HG03064 (cell line): ENCODE results near the gene BCL10.
"Not testable (repeated sequence)": the region's sequence is repeated elsewhere in the genome, so short reads cannot be mapped to it uniquely, and the experiment has no call there.

Source experiments
- ATAC-seq: cut with Tn5 transposase; IDR thresholded peaks from one replicate; pipeline ENCODE4 v1.9.1; 2021; ENCODE audit warnings: low read depth; ENCODE audit not compliant: unreplicated experiment

The BCL10 gene

DNA sequence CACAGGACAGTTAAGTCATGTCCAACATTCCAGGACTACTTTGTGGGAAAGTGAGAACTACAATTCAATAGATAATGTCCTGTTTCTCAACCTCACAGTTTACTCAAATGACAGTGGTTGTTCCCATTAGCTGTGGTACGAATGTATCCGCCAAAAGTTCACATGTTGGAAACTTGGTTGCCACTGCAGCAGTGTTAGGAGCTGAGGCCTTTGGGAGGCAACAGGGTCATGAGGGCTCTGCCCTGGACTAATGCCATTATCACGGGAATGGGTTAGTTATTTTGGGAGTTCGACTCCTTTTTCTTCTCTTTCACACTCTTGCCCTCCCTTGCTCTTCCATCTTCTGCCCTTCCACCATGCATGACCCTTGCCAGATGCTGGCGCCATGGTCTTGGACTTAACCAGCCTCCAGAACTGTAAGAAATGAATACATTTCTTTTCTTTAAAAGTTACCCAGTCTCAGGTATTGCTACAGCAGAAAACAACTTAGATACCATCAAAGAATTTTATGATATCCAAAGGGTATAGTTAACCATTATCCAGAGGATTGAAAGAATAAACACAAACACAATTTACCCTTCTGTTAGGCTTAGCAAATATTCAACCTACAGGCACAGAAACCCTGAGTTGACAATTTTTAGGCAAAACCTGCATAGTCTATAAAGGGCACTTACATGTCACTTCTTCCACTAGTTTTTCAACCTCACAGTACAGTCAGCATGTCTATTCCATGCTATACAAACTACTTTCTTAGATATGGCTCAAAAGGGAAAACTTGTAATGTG is 7.4 kb downstream of the BCL10 start:
- no peak for ATAC-seq

DNA sequence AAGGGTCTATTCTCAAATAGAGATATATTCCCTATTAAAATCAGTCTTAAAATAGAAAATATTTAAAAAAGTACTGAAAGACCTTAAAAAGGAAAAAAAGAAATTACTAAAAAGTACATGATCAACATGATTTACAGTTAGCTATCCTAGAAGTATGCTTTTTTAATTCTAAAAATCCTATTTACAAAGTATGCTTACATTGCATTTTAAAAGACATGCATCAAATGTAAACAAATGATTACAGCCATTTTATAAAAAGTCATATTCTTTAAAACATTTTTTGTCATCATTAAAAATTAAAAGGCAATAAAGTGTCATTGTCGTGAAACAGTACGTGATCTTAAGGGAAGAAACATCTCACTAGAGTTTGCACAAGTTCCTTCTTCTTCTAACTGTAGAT is 9.1 kb downstream of the BCL10 start:
- no peak for ATAC-seq

DNA sequence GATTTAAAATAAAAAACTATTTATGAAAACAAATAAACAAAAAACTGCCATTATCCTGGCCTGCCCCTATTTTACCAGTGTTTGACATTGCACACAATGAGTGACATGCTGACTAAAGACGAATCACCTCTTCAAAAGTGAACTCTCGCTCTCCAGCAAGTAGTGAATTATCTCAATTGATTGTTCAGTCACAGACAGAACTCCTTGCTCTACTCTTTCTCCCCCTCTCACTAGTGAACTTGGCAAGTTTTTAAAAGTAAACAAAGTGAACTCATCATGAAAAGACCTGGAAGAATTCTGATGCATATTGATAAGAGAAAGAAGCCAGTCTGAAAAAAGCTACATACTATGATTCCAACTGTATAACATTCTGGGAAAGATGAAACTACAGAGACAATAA is 12.3 kb downstream of the BCL10 start:
- no peak for ATAC-seq

DNA sequence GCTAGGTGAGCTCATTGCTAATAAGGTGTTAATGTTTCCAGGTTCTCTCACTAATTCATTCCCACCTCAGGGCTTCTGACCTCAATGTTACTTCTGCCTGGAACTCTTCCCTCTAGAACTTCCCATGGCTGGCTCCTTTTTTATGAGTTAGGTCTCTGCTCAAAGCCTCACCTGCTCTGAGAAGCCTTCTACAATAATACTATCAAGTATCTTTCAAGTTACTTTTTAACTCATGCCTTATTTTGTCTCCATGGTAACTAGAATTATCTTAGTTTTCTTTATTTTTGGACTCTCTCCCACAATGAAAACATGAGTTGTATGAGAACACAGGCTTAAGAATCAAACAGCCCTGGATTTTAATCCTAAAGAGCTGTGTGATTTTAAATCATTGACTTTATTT is 13.4 kb downstream of the BCL10 start:
- ATAC-seq, result no peak

DNA sequence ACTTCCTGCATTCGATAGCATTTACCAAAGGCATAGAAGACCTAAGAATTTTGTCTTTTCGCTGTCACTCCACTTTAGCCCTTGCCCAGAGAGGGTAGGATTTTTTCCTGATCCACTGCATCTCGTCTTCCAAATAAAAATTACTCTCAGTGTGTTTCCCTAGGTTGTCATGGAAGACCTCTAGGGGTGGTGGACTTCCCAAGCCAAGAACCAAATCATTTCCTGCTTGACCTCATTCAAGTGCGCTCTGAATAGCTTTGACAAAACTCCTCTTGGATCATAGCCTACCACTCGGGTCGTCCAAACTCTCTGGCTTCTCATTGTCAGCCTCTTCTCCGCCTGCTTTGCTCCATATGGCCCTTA is 16.5 kb downstream of the BCL10 start:
- ATAC-seq, result peak; percentile 8

DNA sequence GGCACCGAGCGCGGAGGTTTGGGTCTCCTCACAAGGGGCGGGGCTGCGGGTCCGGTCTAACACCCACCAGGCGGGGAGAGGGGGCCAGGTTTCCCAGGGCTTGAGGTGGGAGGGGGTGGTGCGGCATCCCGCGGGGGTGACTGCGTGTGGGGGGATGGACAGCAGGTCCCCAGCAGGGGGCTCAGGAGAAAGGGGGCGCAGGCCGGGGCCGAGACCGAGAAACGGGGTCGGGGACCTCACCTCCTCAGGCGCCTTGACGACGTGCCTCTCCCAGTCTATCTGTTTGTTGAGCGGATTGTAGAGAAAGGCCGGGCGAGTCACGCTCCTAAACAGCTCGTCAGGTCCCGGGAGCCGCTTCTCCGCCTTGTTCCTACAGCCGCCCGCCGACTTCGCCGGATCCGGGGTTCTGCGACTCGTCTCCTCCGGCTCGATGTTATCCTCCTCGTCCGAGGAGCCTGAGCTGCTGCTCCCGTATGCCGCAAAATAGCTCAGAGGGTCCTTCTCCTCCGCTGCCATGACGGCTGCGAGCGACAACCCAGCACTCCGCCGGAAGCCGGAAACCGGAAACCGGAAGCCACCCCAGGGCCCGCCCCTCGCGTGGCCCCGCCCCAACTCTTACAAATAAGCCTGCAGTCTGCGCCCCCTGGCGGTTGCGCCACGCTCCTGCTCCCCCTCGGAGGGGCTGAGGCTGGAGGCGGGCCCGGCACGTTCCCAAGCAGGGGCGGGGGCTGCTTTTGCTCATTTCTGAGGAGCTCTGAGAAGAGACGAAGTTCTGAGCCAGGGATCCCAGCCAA is 17.1 kb downstream of the BCL10 start, which contains the start of gene C1orf52:
C1orf52 (minus strand) TSS at position 545 of the 794 bp plus-strand sequence; CDS start at position 516, 29 bp downstream.
- ATAC-seq, result peak; percentile 98

DNA sequence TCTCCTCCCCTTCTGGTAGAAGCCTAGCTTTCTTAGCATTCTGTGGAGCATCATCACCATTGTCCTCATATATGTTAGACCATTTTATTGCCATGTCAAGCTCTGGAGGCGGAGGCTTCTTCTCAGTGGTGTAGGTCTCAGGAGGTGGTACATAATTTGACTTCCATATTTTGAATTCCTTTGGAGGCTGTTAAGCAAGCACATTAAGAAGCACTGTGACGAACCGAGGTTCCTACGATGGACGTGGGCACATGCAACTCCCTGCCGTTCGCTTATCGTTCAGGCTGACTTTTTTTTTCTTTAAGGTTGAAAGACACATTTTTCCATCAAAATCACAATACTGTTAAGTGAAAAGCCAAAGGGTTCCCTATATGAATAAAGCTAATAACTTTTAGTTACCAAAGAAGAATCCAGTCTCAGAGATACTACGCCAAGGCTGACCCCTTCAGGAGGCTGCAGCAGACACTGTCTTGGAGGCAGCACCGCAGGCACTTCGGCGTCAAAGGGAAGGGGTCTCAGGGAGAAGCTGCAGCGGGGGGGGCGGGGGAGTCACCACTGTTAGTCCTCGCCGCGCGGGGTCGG is 17.8 kb downstream of the BCL10 start:
- no peak for ATAC-seq

DNA sequence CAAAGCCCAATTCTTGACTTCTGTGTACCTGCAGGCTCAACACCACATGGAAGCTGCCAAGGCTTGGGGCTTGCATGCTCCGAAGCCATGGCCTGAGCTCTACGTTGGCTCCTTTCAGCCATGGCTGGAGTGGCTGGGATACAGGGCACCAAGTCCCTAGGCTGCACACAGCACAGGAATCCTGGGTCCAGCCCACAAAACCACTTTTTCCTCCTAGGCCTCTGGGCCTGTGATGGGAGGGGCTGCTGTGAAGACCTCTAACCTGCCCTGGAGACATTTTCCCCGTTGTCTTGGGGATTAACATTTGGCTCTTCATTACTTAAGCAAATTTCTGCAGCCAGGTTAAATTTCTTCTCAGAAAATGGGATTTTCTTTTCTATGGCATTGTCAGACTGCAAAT is 27.4 kb downstream of the BCL10 start:
- not testable (repeated sequence) for ATAC-seq

DNA sequence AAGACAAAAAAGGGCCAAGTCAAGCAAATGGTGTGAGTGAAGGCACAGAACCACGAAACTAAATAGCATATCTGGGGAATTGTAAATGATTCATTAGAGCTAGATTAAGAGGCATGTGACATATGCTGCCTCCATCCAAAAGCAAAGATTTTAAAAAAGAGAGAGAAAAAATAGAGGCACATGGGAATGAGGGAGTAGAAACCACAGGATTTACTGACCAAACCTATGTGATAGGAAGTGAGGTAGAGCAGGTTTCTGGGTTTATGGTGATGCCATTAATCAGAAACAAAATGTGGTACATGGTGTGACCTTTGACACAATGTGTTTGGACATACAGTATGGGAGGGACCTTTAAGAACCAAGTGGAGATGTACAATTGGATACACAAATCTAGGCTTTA is 30.5 kb downstream of the BCL10 start:
- ATAC-seq, result no peak

DNA sequence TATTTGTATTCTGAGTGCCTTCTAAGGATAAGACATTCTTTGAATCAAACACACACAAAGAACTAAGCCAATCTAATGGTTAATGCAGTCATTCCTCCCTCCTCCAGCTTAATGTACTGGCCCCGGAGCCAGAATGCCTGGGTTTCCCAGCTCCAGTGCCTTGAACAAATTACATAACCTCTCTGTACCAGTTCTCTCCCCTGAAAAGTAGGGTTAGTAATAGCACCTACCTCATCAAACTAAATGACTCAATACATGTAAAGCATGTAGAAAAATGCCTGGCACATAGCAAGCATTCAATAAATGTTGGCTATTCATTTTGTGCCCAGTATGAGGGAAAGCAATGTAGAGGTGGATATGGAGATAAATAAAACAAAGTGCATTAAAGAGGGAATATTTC is 31.0 kb downstream of the BCL10 start:
- ATAC-seq, result no peak

DNA sequence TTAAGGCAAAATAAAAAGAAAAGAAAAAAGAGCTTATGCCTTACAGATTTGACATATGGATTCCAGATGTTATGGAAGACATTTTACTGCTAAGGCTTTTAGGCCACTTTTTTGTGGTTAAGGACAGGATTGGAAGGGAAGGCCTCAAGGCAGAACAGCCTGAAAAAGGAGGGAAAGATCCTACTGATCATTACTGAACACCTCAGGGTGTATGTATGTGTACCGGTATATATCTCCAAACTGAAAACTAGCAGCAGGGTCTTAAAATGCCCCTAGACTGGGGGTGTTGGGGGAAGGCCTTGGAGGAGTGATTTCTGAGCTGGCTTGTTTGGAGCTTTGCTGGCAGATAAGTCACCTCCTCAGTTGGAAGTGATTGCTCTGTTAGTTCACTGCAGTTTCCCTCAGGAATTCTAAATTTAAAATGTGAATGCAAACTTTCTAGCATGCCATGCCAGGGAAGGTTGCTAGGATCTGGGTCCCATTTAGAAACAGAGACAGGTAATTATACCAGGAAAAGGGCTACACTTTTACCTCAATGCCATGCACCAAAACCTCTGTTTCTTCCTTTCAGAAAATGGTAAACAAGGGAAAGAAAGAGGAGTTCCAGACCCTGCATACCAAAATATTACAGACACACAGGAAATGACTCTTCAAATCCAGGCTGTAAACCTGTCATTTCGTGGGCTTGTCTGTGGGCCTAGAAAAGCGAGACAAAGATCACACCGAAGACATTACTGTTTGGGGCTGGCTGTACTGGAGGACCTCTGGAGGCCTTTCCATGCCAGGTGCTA is 32.0 kb downstream of the BCL10 start:
- ATAC-seq, result no peak

DNA sequence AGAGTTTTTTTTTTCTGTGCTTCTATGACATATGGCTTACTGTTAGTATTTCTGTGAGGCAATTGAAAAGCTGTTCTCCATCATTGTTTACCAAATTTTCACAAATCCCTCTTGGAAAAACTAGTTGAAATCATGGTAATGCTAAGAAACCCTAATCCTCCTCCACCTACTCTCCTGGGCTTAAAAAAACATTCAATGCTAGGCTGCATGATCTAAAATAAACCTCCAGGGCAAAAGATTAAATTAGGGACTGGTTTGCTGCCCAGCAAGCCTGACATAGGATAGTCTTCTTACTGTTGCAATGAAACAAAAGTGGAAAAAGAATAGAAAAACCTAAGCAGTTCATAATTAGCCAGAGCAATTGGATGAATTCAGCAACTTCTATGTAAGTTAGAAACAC is 33.1 kb downstream of the BCL10 start:
- ATAC-seq, result no peak

DNA sequence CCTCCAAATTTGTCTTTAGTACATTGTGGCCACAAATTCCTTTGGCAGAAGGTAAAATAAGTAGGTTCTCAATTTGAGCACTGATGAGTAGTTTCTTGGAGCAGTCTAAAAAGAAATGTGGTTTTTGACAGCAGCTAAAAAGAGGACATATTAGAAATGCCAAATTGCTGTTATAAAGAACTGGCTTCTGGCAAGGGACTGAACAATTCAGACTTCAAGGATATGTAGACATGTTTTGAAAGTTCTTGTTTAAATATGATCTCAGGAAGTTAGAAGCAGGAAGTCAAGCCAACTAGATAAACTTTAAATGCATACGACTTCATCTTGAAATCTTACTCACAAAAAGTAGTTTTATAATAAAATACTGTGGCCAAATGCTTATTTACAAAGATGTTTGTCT is 35.8 kb downstream of the BCL10 start:
- ATAC-seq, result no peak

DNA sequence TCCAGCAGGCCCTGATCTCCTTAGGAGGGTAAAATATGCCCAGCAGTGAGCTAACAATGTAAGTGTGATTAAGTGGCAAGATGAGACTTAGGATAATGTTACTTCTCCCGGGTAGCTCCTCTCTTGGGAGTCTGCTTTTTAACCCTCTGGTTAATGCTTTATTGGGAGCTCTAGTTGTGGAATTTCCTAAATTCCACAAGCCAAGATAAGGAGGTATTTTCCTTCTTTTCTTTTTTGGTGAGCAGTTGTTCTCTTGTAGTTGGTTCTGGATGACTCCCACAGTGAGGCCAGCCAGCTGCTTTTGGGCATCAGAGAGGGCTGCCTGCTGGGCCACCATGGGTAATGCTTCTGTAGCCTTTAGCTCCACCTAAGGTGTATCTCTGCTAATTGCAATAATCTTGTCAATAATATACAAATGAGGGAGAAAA is 36.2 kb downstream of the BCL10 start:
- no peak for ATAC-seq

DNA sequence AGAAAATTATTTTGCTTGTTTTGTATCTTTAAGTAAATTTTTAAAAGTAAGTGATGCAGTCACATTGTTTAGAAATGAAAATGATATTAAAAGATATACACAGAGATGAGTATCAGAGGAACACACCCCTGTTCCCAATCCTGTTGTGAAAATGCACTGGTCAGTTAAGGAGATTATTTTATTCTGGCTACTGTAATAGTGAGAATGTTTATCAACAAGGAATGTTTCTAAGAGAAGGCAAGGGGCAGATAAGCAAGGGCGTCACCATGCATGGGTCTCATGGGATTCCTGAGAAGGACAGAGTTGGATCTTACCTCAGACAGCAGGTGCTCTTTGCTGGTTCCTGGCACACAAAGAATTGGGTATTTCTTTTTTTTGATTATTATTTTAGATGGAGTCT is 38.8 kb downstream of the BCL10 start:
- no peak for ATAC-seq

DNA sequence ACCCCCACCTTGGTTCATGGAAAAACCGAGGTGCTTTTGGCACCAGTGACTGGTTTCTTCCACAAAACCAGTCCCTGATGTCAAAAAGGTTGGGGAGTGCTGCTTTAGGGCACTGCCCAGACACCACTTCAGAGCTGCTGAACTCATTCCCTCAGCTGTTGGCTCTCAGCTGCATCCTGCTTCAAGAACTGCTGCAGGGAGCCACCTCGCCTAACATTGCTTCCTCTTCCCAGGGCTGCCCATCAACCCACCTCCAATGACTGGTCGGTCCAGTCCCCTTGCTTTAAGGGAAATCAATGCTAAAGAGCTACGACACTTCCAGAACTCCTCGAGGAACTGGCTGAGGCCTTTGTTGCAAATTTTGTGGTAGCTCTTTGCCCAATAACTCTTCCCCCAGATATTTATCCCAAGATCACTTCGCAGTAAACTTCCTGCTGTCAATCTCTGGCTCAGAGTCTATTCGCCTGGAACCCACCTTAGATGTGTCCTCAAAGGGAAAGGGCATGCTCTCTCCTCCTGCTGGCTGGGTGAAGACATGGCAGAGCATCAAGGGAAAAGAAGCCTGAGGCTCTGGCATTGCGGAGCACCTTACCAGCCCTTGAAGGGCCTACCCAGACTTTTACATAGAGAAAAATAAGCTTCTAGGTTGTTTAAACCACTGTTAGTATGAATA is 46.0 kb downstream of the BCL10 start:
- ATAC-seq, result no peak

DNA sequence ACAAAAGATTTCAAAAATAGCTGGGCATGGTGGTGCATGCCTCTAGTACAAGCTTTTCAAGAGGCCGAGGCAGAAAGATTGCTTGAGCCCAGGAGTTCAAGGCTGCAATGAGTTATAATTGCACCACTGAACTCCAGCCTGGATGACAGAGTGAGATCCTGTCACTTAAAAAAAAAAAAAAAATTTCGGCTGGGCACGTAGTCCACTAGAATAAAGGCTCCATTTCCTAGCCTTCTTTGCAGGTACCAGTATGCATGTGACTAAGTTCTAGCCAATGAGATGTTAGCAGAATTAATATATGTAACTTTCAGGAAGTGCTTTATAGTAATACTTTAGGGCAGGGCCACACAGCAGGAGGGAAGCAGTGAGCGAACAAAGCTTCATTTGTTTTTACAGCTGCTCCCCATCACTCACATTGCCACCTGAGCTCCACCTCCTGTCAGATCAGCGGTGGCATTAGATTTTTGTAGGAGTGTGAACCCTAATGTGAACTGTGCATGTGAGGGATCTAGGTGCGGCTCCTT is 46.8 kb downstream of the BCL10 start:
- ATAC-seq, result no peak

DNA sequence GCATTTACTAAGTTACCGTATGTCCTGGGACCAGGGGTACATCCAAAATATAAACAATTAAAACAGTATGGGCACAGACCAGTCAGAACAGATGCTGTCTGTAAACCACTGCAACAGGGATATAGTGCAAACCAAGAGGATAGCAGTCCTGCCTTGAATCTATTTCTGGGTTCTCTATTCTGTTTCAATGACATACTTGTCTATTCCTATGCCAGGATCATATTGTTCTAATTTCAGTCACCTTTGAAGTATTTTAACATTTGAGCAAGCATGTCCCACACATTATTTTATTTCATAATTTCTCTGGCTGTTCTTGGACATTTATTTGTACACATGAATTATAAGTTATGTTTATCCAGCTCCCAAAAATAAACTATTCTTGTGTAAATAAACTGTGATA is 47.5 kb downstream of the BCL10 start:
- no peak for ATAC-seq

DNA sequence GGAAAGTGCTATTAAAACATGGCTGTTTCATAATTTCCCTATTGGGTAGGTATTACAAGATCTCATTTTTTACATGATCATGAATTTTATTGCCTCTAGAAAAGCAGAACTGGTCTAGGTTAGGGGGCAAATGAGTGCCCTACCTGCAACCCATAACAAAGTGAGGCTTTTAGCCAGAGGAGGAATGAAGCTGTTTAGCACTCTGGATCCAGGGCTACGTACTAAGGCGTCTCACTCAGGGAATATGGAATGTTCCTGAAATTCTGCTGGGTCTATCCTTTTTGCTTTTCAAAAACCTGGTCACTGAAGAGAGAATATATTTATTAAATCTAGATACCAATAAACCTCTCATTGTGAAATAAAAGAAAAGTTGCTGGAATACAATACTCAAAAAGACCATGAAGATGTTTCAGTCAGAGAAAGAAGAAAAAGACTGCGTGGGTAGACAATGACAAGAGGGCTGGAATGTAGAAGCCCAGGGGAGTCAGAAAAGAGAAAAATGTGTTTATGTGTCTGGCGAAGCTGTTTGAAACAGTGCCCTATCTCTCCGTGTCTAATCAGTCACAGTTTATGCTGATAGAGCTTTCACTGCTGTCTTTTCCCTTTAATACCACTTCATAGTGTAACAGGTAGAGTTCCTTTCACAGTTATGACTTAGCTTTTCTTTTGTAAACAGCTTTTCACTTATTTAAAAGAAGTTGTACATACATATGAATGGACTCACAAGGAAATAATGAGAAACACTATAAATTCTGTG is 50.6 kb downstream of the BCL10 start:
- ATAC-seq, result no peak
